ENCODE data around the gene ADGRL4. TPM values are rescaled to one million over a fixed set of nuclear protein-coding genes. Genes with fewer than 3 reads are reported as not detected.
A peak's percentile ranks its signal among the peaks of the same experiment; 100 is the strongest.

The ADGRL4 gene
- polyA plus RNA-seq (2013, experiment 1 of 2) = 11.6 TPM
- polyA plus RNA-seq (2013, experiment 2 of 2) = 12.6 TPM

DNA sequence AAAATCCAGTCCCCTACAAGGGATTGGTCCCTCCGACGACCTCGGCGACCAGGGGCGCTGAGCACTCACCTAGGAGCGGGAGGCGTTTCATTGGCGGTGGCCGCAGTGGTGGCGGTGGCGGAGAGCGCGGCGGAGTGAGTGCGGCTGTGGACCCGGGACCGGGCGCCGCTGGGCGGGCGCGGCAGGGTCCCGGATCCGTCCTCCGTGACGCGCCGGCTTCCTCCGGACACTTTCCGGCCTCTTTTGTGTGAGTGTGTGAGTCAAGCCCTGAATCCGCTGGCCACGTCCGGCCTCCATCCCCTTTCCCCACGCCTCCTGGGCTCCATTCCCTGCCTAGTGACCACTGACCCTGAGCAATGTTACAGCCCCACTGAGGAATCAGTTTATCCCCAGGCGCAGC lies at the start of gene ADGRL4:
Gene ADGRL4 (minus strand): TSS at position 167 of the 400 bp plus-strand sequence. CDS start 76 bp downstream, at position 91.
- peak within 1 kb of the TSS; percentile 5 to 49 for H2BK12ac ChIP-seq (ENCODE audit: low read length in 2 of 2)
- DNase-seq = peak; percentile 64
- H2BK120ac ChIP-seq (ENCODE audit: low read depth, low read length) = peak within 1 kb of the TSS; percentile 64
- H3K27ac ChIP-seq (ENCODE audit: low read length, poor library complexity, severe bottlenecking) = peak within 1 kb of the TSS; percentile 78
- no peaks in the 10 kb centered on the region for H3K36me3 ChIP-seq (ENCODE audit: control insufficient read depth in 1 of 2, insufficient read depth in 2 of 2, low read depth in 1 of 2, low read length in 2 of 2)
- H3K14ac ChIP-seq (ENCODE audit: low read length in 2 of 2) = peak within 1 kb of the TSS in 1 of 2 experiments; percentile 83
- H2BK5ac ChIP-seq (ENCODE audit: low read depth, low read length, poor library complexity, severe bottlenecking) = peak within 1 kb of the TSS; percentile 61
- H3K4ac ChIP-seq (ENCODE audit: low read depth in 1 of 2, low read length in 2 of 2) = peak within 1 kb of the TSS; percentile 24 to 59
- peak within 1 kb of the TSS; percentile 83 for H4K91ac ChIP-seq (ENCODE audit: low read length)
- H2AK5ac ChIP-seq (ENCODE audit: low read length, severe bottlenecking) = no peak within 1 kb of the TSS
- no peak within 1 kb of the TSS for H3K23ac ChIP-seq (ENCODE audit: low read length in 2 of 2)
- H2AFZ ChIP-seq (ENCODE audit: low read depth, low read length) = peak within 1 kb of the TSS; percentile 98
- no peaks in the 10 kb centered on the region for H3K9me3 ChIP-seq (ENCODE audit: control insufficient read depth, low read length)
- H4K8ac ChIP-seq (ENCODE audit: low read length) = peak within 1 kb of the TSS; percentile 89
- peak within 1 kb of the TSS; percentile 98 for H2BK15ac ChIP-seq (ENCODE audit: low read depth, poor library complexity, severe bottlenecking)
- H3K27me3 ChIP-seq (ENCODE audit: control insufficient read depth in 1 of 2, insufficient read depth in 1 of 2, low read length in 2 of 2) = no peaks in the 10 kb centered on the region
- 3% methylated on average over 14 of the region's 35 CpGs for WGBS
- H3K4me3 ChIP-seq (ENCODE audit: insufficient read depth in 1 of 2, low read depth in 1 of 2, low read length in 2 of 2) = peak within 1 kb of the TSS; percentile 76 to 83
- H3K9ac ChIP-seq (ENCODE audit: low read length) = peak within 1 kb of the TSS; percentile 91
- peak within 1 kb of the TSS; percentile 73 to 85 for H3K18ac ChIP-seq (ENCODE audit: low read depth in 1 of 2, low read length in 2 of 2)
- H3K4me1 ChIP-seq (ENCODE audit: control insufficient read depth, insufficient read depth, low read depth, low read length) = peaks cover 4% of the 10 kb centered on the region
- H3K79me1 ChIP-seq (replicated peaks; ENCODE audit: low read length, poor library complexity, severe bottlenecking) = no peaks in the 10 kb centered on the region
- H3K4me2 ChIP-seq (ENCODE audit: low read length, poor library complexity, severe bottlenecking) = peak within 1 kb of the TSS; percentile 66

GRCh38 chr1:79055856-79056255 lies 49.3 kb upstream of the ADGRL4 start:
- no peak overlapping the region for H2AK5ac ChIP-seq (ENCODE audit: low read length, severe bottlenecking)
- H3K4me3 ChIP-seq (ENCODE audit: insufficient read depth in 1 of 2, low read depth in 1 of 2, low read length in 2 of 2) = no peak overlapping the region
- H2BK5ac ChIP-seq (ENCODE audit: low read depth, low read length, poor library complexity, severe bottlenecking) = no peak overlapping the region
- WGBS = 99% methylated on average over 12 of the region's 15 CpGs
- peaks cover 4% of the 10 kb centered on the region for H3K9me3 ChIP-seq (ENCODE audit: control insufficient read depth, low read length)
- H2BK15ac ChIP-seq (ENCODE audit: low read depth, poor library complexity, severe bottlenecking) = no peak overlapping the region
- no peaks in the 10 kb centered on the region for H3K79me1 ChIP-seq (replicated peaks; ENCODE audit: low read length, poor library complexity, severe bottlenecking)
- H2BK12ac ChIP-seq (ENCODE audit: low read length in 2 of 2) = no peak overlapping the region
- H3K14ac ChIP-seq (ENCODE audit: low read length in 2 of 2) = no peak overlapping the region
- no peak overlapping the region for H3K4me2 ChIP-seq (ENCODE audit: low read length, poor library complexity, severe bottlenecking)
- H4K8ac ChIP-seq (ENCODE audit: low read length) = peak overlapping the region; percentile 41
- no peak overlapping the region for H3K23ac ChIP-seq (ENCODE audit: low read length in 2 of 2)
- H3K27ac ChIP-seq (ENCODE audit: low read length, poor library complexity, severe bottlenecking) = no peak overlapping the region
- no peaks in the 10 kb centered on the region for H3K4me1 ChIP-seq (ENCODE audit: control insufficient read depth, insufficient read depth, low read depth, low read length)
- H3K27me3 ChIP-seq (ENCODE audit: control insufficient read depth in 1 of 2, insufficient read depth in 1 of 2, low read length in 2 of 2) = no peaks in the 10 kb centered on the region
- no peak overlapping the region for H2AFZ ChIP-seq (ENCODE audit: low read depth, low read length)
- no peak overlapping the region for H3K9ac ChIP-seq (ENCODE audit: low read length)
- H3K36me3 ChIP-seq (ENCODE audit: control insufficient read depth in 1 of 2, insufficient read depth in 2 of 2, low read depth in 1 of 2, low read length in 2 of 2) = no peaks in the 10 kb centered on the region
- DNase-seq = no peak
- H3K4ac ChIP-seq (ENCODE audit: low read depth in 1 of 2, low read length in 2 of 2) = no peak overlapping the region
- H2BK120ac ChIP-seq (ENCODE audit: low read depth, low read length) = no peak overlapping the region
- no peak overlapping the region for H4K91ac ChIP-seq (ENCODE audit: low read length)
- no peak overlapping the region for H3K18ac ChIP-seq (ENCODE audit: low read depth in 1 of 2, low read length in 2 of 2)

- Histone ChIP-seq H3K27ac (ENCODE audit: low read length, poor library complexity, severe bottlenecking) (no peak overlapping the region), H2BK5ac (ENCODE audit: low read depth, low read length, poor library complexity, severe bottlenecking) (no peak overlapping the region), H3K14ac (ENCODE audit: low read length in 2 of 2) (no peak overlapping the region), H2AK5ac (ENCODE audit: low read length, severe bottlenecking) (no peak overlapping the region), H3K18ac (ENCODE audit: low read depth in 1 of 2, low read length in 2 of 2) (no peak overlapping the region), H3K4ac (ENCODE audit: low read depth in 1 of 2, low read length in 2 of 2) (no peak overlapping the region), H2AFZ (ENCODE audit: low read depth, low read length) (no peak overlapping the region), H3K9ac (ENCODE audit: low read length) (peak overlapping the region; percentile 79), H2BK12ac (ENCODE audit: low read length in 2 of 2) (no peak overlapping the region), H3K4me2 (ENCODE audit: low read length, poor library complexity, severe bottlenecking) (no peak overlapping the region), H4K91ac (ENCODE audit: low read length) (no peak overlapping the region), H3K79me1 (replicated peaks; ENCODE audit: low read length, poor library complexity, severe bottlenecking) (no peaks in the 10 kb centered on the region), H3K36me3 (ENCODE audit: control insufficient read depth in 1 of 2, insufficient read depth in 2 of 2, low read depth in 1 of 2, low read length in 2 of 2) (no peaks in the 10 kb centered on the region), H3K27me3 (ENCODE audit: control insufficient read depth in 1 of 2, insufficient read depth in 1 of 2, low read length in 2 of 2) (no peaks in the 10 kb centered on the region), H3K23ac (ENCODE audit: low read length in 2 of 2) (no peak overlapping the region), H2BK120ac (ENCODE audit: low read depth, low read length) (no peak overlapping the region), H3K9me3 (ENCODE audit: control insufficient read depth, low read length) (peaks cover 2% of the 10 kb centered on the region), H3K4me3 (ENCODE audit: insufficient read depth in 1 of 2, low read depth in 1 of 2, low read length in 2 of 2) (peak overlapping the region in 1 of 2 experiments; percentile 70), H4K8ac (ENCODE audit: low read length) (no peak overlapping the region), H2BK15ac (ENCODE audit: low read depth, poor library complexity, severe bottlenecking) (no peak overlapping the region), H3K4me1 (ENCODE audit: control insufficient read depth, insufficient read depth, low read depth, low read length) (no peaks in the 10 kb centered on the region)
- DNase-seq = no peak
- 88% methylated on average over 2 of the region's 4 CpGs for WGBS
Observed at GRCh38 chr1:79052829-79053449, 46.4 kb upstream of the ADGRL4 start.

DNA sequence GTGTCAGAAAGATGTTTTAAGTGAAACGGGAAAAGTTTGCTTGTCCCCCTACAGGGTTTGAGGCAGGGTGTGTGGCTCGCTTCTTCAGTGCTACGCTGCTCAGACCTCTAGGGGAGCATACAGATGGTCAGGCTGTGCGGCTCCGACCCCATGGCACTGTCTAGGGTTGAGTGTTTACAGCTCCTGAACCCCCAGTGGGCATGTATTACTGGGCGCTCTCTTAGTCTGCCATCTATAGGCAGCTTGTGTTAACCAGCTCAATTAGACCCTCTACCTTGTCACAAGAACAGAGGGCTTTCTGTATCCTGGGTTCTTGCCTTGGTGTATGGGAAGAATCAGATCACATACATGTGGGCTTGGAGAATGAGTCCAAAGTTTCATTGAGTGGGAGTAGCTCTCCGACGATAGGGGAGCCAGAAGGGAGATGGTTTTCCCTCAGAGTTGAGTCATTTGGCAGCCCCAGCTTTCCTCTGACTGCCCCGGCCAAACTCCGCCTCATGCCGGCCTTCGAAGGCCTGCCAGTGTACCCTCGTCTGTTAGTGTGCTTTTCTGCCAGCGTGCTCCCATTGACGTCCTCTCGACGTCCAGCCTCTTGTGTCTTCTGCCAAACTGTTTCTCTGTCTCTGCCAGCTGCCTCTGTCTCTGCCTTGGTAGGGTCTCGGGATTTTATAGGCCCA lies 38.6 kb upstream of the ADGRL4 start:
- no peak for DNase-seq
- no peaks in the 10 kb centered on the region for H3K9me3 ChIP-seq (ENCODE audit: control insufficient read depth, low read length)
- H3K23ac ChIP-seq (ENCODE audit: low read length in 2 of 2) = no peak overlapping the region
- H3K9ac ChIP-seq (ENCODE audit: low read length) = no peak overlapping the region
- H2AFZ ChIP-seq (ENCODE audit: low read depth, low read length) = no peak overlapping the region
- H3K27ac ChIP-seq (ENCODE audit: low read length, poor library complexity, severe bottlenecking) = no peak overlapping the region
- no peaks in the 10 kb centered on the region for H3K79me1 ChIP-seq (replicated peaks; ENCODE audit: low read length, poor library complexity, severe bottlenecking)
- H2BK120ac ChIP-seq (ENCODE audit: low read depth, low read length) = no peak overlapping the region
- H4K8ac ChIP-seq (ENCODE audit: low read length) = no peak overlapping the region
- H3K36me3 ChIP-seq (ENCODE audit: control insufficient read depth in 1 of 2, insufficient read depth in 2 of 2, low read depth in 1 of 2, low read length in 2 of 2) = peaks cover 0 to 2% of the 10 kb centered on the region in 2 experiments
- H3K4me2 ChIP-seq (ENCODE audit: low read length, poor library complexity, severe bottlenecking) = no peak overlapping the region
- no peak overlapping the region for H3K4ac ChIP-seq (ENCODE audit: low read depth in 1 of 2, low read length in 2 of 2)
- no peak overlapping the region for H2BK15ac ChIP-seq (ENCODE audit: low read depth, poor library complexity, severe bottlenecking)
- 90% methylated on average over 17 of the region's 18 CpGs for WGBS
- no peak overlapping the region for H3K14ac ChIP-seq (ENCODE audit: low read length in 2 of 2)
- H3K18ac ChIP-seq (ENCODE audit: low read depth in 1 of 2, low read length in 2 of 2) = no peak overlapping the region
- no peak overlapping the region for H2BK5ac ChIP-seq (ENCODE audit: low read depth, low read length, poor library complexity, severe bottlenecking)
- H2BK12ac ChIP-seq (ENCODE audit: low read length in 2 of 2) = no peak overlapping the region
- H2AK5ac ChIP-seq (ENCODE audit: low read length, severe bottlenecking) = peak overlapping the region; percentile 1
- H3K4me1 ChIP-seq (ENCODE audit: control insufficient read depth, insufficient read depth, low read depth, low read length) = no peaks in the 10 kb centered on the region
- H3K27me3 ChIP-seq (ENCODE audit: control insufficient read depth in 1 of 2, insufficient read depth in 1 of 2, low read length in 2 of 2) = no peaks in the 10 kb centered on the region
- H4K91ac ChIP-seq (ENCODE audit: low read length) = peak overlapping the region; percentile 61
- peak overlapping the region in 1 of 2 experiments; percentile 40 for H3K4me3 ChIP-seq (ENCODE audit: insufficient read depth in 1 of 2, low read depth in 1 of 2, low read length in 2 of 2)

Measured in mesenchymal stem cell (in vitro differentiated cells and primary cell).